NCI-H446 treated with DMSO at 0.1 percent for 48 hours (cell line): ENCODE data around the gene SLITRK1.

Experiments
- DNase-seq: peaks from one replicate; lab custom pipeline; 2025; lab: John Stamatoyannopoulos, UW

The SLITRK1 gene

GRCh38 chr13:83881917-83882605, at the start of gene SLITRK1:
Gene SLITRK1, minus strand, starts transcription at chr13:83882474. Its CDS starts 967 bp downstream, at chr13:83881507.
- peak; percentile 34 for DNase-seq

- no peak for DNase-seq
Measured at GRCh38 chr13:83929157-83929556, 46.9 kb upstream of the SLITRK1 start.

GRCh38 chr13:83919775-83920174, 37.5 kb upstream of the SLITRK1 start:
- no peak for DNase-seq

- DNase-seq: no peak
Measured at GRCh38 chr13:83914368-83914767, 32.1 kb upstream of the SLITRK1 start.

- DNase-seq: no peak
Measured at GRCh38 chr13:83907196-83907989, 25.1 kb upstream of the SLITRK1 start.

- no peak for DNase-seq
Measured at GRCh38 chr13:83906240-83906820, 24.1 kb upstream of the SLITRK1 start.

DNA sequence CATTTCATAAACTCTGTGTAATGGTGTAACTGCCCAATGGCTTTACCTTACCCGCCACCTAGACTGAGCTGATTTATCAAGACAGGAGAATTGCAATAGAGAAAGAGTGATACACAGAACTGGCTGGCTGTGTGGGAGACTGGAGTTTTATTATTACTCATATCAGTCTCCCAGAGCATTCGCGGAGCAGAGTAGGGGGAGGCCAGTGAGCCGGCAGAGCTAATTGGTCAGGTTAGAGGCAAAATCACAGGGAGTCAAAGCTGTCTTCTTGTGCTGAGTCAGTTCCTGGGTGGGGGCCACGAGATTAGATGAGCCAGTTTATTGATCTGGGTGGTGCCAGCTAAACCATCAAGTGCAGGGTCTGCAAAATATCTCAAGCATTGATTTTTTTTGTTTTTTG, 23.4 kb upstream of the SLITRK1 start:
- no peak for DNase-seq

GRCh38 chr13:83895994-83896580, 13.8 kb upstream of the SLITRK1 start:
- no peak for DNase-seq

GRCh38 chr13:83890358-83890757, 8.1 kb upstream of the SLITRK1 start:
- no peak for DNase-seq

GRCh38 chr13:83884141-83884540, 1.9 kb upstream of the SLITRK1 start:
- no peak for DNase-seq

DNA sequence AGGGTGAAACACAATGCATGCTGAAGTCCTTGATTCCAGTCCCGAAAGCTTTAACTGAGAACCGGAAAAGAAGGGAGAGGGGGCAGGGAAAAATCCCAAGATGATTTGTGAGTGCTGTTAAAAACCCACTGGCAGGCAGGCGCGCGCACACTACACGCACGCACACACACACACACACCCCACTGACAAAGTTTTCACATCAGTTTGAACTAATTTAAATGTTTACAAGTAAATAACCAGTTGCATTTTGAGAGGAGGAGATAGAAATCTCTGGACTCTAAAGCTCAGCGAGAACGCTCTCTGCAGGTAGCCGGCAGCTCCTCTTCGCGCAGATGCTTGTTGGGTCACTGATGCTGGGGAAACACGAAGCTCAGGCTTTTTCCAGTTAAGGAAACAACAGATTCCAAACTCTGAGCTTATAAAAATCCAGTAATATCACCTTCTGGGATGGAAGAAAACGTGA, 818 bp upstream of the SLITRK1 start:
- DNase-seq: no peak

GRCh38 chr13:83882606-83882959, 309 bp upstream of the SLITRK1 start:
- DNase-seq: no peak

- DNase-seq: no peak
Measured at GRCh38 chr13:83881140-83881684, 1.1 kb downstream of the SLITRK1 start.

DNA sequence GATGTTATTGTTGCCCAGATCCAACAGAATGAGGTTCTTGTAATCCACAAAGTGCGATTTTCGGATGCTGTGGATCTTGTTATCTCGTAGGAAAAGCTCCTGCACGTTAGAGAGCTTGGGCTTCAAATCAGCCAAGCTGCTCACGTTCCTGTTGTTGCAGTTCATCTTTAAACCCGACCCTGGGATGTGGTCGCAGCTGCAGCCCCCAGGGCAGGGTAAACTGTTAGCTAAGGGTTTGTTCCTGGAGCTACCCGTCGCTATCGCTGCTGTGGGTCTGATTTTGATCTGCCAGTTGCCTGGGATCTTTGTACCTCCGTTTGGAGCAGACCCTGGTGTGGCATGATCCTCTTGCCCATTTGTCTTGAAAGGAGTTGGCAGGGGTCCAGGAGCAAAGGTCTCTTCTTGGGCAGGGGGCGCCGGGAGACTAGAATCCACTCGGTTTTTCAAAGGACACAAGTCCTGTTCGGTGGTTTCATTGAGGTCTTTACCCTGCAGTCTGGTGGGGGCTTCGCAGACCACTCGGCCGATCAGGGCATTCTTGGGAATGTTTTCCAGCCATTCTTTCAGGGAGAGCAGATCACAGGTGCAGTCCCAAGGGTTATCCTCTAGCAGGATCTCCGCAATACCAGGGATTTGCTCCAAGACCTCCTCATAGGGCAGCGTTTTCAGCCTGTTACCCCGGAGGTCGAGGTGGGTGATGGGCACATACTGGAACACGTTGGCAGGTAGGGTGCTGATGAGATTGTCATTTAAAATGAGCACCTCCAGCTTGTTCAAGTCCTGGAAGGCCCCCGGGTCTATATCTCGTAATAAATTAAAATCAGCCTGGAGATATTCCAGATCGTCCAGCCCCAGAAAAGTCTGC, 1.8 kb downstream of the SLITRK1 start:
- DNase-seq: no peak

GRCh38 chr13:83879431-83880171, 2.7 kb downstream of the SLITRK1 start:
- no peak for DNase-seq

DNA sequence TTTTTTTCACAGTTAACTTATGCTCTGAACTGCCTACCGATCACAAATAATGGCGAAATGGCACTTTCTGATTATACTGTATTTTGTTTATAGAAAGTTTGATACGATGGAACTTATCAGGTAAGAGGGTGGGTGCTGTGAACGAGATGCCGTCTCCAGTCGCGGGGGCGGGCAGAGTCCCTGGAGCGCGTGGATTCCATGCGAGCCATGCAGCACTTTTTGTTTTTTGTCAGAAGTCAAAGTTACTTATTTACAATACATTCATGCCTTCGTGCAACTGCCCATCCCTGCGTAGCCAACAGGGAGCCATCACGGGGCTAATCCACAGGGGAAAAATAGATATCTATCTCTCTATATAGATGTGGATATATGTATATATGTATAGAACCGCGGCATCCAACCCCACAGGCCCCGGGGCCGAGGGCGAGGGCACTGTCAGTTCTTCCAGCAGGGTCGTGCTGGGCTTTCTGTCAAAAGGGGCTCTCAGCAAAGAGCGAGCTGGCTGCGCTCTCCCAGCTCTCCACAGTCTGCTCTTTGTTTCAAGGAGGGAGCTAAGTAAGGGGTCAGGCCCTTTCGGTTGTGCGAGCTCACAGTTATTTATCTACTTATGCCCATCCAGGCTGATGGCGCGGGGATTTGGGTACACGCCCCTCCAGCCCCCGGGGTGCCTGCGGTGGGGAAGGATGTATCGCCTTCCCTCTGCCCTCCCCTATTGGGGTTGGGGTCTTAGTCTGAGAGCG, 3.4 kb downstream of the SLITRK1 start:
- DNase-seq: no peak

- DNase-seq: no peak
Measured at GRCh38 chr13:83877651-83878355, 4.5 kb downstream of the SLITRK1 start.

DNA sequence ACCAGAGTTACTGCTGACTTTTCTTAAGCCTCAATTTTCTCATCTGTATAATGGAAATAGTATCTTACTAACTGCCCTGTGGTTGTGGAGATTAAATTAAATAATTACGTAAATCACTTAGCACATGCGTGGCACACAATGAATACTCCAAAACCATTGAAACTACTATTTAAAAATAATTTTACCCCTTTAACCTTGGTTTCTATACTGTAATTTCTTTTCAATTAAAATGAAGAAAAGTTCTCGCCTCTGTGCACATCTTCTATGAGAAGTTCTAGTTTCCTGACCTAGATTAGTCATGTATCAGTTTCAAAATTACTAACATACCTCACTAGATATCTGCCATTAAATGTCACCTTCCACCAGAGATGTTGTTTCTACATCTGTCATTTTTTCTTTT, 5.7 kb downstream of the SLITRK1 start:
- no peak for DNase-seq

DNA sequence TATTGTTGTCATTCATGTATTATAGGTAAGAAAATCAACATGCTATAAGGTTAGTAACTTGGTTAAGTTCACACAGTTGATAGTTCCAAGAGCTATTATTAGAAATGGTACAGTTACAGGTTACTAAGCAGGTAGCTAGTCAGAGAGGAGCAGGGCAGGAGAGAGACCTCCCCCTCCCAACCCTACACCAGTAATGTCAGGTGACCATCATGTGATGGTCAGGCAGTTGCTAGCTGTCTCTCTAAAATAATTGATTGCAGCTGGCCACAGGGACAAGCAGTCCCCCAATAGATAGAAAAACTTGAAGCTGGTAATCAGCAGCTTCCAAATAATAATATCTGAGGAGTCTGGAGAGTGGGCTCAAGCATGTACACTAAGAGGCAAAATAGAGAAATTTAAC, 14.6 kb downstream of the SLITRK1 start:
- no peak for DNase-seq
